Endothelial cell of umbilical vein (primary cell): ENCODE results near the gene GPR119. TPM values are rescaled to one million over a fixed set of nuclear protein-coding genes. Genes with fewer than 3 reads are reported as not detected.

Experiments used
- BruUV-seq: library from RNA; stranded (reverse); fragments of 400-500 nt; replicated peaks from 2 replicates; lab custom pipeline; 2021; lab: Mats Ljungman, UMichigan
- CTCF ChIA-PET: fragments of 300-600, 350-600 bp; sonication (Branson Sonifier 250); formaldehyde crosslinking; loops from one replicate; lab custom pipeline; 2021; ENCODE audit warnings: antibody characterized with exemption, inconsistent platforms; lab: Charles Lee
- POLR2A ChIA-PET: fragments of 300-600, 350-600 bp; sonication (Branson Sonifier 250); formaldehyde crosslinking; loops from one replicate; lab custom pipeline; 2021; ENCODE audit warnings: antibody characterized with exemption, inconsistent platforms; lab: Charles Lee
- DNase-seq: peaks from one replicate; pipeline ENCODE4 v3.0.0-alpha.2; 2011; ENCODE audit warnings: low read depth, low spot score
- FAIRE-seq: peaks from 2 replicates; lab custom pipeline; 2011; peaks lifted over from hg19 to GRCh38; lab: Jason Lieb, UNC
- H2AFZ ChIP-seq: 2 replicates; pipeline ENCODE4 v1.6.0; 2012; ENCODE audit warnings: low read depth, low read length, control low read depth, inconsistent platforms
- H3K27ac ChIP-seq: 2 replicates; pipeline ENCODE4 v1.5.1; 2011; ENCODE audit warnings: low read depth, mild to moderate bottlenecking, control low read depth, low read length, moderate library complexity; ENCODE audit not compliant: insufficient read depth
- H3K27me3 ChIP-seq, 2 experiments: 2 replicates each; pipeline versions ENCODE4 v1.6.0 to v1.6.1; 2011; ENCODE audit warnings: low read length in 2 of 2, mixed read lengths in 1 of 2; ENCODE audit not compliant: control insufficient read depth in 2 of 2, insufficient read depth in 2 of 2
- H3K36me3 ChIP-seq, 2 experiments: 2 replicates in 1 of 2; 3 replicates in 1 of 2; pipeline ENCODE4 v1.5.1; 2011; ENCODE audit warnings: low read length in 2 of 2, mild to moderate bottlenecking in 1 of 2, moderate library complexity in 1 of 2; ENCODE audit not compliant: control insufficient read depth in 2 of 2, insufficient read depth in 2 of 2; ENCODE audit errors: extremely low read depth in 1 of 2
- H3K4me1 ChIP-seq: 3 replicates; pipeline ENCODE4 v1.5.1; 2011; ENCODE audit warnings: mild to moderate bottlenecking, low read length; ENCODE audit not compliant: control insufficient read depth, insufficient read depth; ENCODE audit errors: extremely low read depth
- H3K4me2 ChIP-seq: 2 replicates; pipeline ENCODE4 v1.6.1; 2011; ENCODE audit warnings: low read length, control low read depth, mixed read lengths; ENCODE audit not compliant: insufficient read depth
- H3K4me3 ChIP-seq, 3 experiments: fragments of 200-600 bp in 1 of 3; sonication (generic), shearing (Covaris generic) in 1 of 3; replicated peaks in 1 of 3; 2 replicates each; pipeline ENCODE4 v1.5.1; 2011 to 2016; ENCODE audit warnings: control low read depth in 3 of 3, low read length in 3 of 3, mild to moderate bottlenecking in 2 of 3, inconsistent platforms in 1 of 3, low read depth in 1 of 3, moderate library complexity in 1 of 3; ENCODE audit not compliant: insufficient read depth in 1 of 3
- H3K79me2 ChIP-seq: 2 replicates; pipeline ENCODE4 v1.6.0; 2012; ENCODE audit warnings: low read length, inconsistent platforms; ENCODE audit not compliant: control insufficient read depth, insufficient read depth
- H3K9ac ChIP-seq: replicated peaks from 2 replicates; pipeline ENCODE3; 2011; ENCODE audit warnings: low read length, control low read depth; ENCODE audit not compliant: insufficient read depth; ENCODE audit errors: extremely low read depth
- H3K9me1 ChIP-seq: replicated peaks from 3 replicates; pipeline ENCODE4 v1.6.0; 2011; ENCODE audit warnings: mild to moderate bottlenecking, low read length; ENCODE audit not compliant: control insufficient read depth, insufficient read depth; ENCODE audit errors: extremely low read depth
- H3K9me3 ChIP-seq: replicated peaks from 2 replicates; pipeline ENCODE4 v1.5.1; 2012; ENCODE audit warnings: low read length, inconsistent platforms; ENCODE audit not compliant: control insufficient read depth, insufficient read depth
- H4K20me1 ChIP-seq: replicated peaks from 2 replicates; pipeline ENCODE3; 2011; ENCODE audit warnings: mild to moderate bottlenecking, low read length; ENCODE audit not compliant: control insufficient read depth, insufficient read depth; ENCODE audit errors: extremely low read depth
- CTCF ChIP-seq, 2 donors: IDR thresholded peaks; 1 replicate in 1 of 2; 2 replicates in 1 of 2; pipeline ENCODE4 v1.5.1; 2011; ENCODE audit warnings: low read length in 2 of 2, mild to moderate bottlenecking in 2 of 2, moderate library complexity in 2 of 2, control low read depth in 1 of 2, inconsistent platforms in 1 of 2, low read depth in 1 of 2; ENCODE audit not compliant: insufficient read depth in 1 of 2; ENCODE audit errors: extremely low read depth in 1 of 2
- EZH2 ChIP-seq: IDR thresholded peaks from 2 replicates; pipeline ENCODE4 v1.6.1; 2012; ENCODE audit warnings: borderline replicate concordance, low read depth, mild to moderate bottlenecking, moderate library complexity, low read length, inconsistent platforms; ENCODE audit not compliant: severe bottlenecking
- GATA2 ChIP-seq: IDR thresholded peaks from 2 replicates; pipeline ENCODE4 v1.7.0; 2011; ENCODE audit warnings: low read depth, mild to moderate bottlenecking, moderate library complexity, mixed read lengths, low read length; ENCODE audit not compliant: insufficient read length, insufficient read depth
- JUN ChIP-seq: IDR thresholded peaks from 2 replicates; pipeline ENCODE4 v1.6.1; 2011; ENCODE audit warnings: borderline replicate concordance, low read depth; ENCODE audit not compliant: insufficient read length, insufficient read depth
- MAX ChIP-seq: IDR thresholded peaks from 2 replicates; pipeline ENCODE4 v1.6.1; 2011; ENCODE audit not compliant: insufficient read depth, insufficient read length
- MYC ChIP-seq: IDR thresholded peaks from one replicate; pipeline ENCODE4 v1.6.1; 2011; ENCODE audit warnings: mild to moderate bottlenecking, low read depth, low read length
- POLR2A ChIP-seq: IDR thresholded peaks from 2 replicates; pipeline ENCODE4 v1.6.1; 2012; ENCODE audit warnings: low read depth, mild to moderate bottlenecking, control low read depth, low read length
- POLR2AphosphoS5 ChIP-seq: IDR thresholded peaks from 2 replicates; pipeline ENCODE4 v1.6.1; 2012; ENCODE audit warnings: low read depth, mild to moderate bottlenecking, control low read depth, low read length, moderate library complexity; ENCODE audit not compliant: insufficient read depth
- dilution Hi-C: fragments of 300-500 bp; cut with MboI; formaldehyde crosslinking; loops from one replicate; pipeline ENCODE4 v1.15.0; 2019; ENCODE audit warnings: low sequenced_read_pairs; ENCODE audit not compliant: extremely low pct_ligation_motif_present
- intact Hi-C: fragments of 100-400 bp; cut with micrococcal nuclease; formaldehyde crosslinking; loops from one replicate; pipeline ENCODE4 v1.10.0; 2022
- polyA plus RNA-seq, 4 experiments: library from polyadenylated mRNA; depleted of rRNA in 3 of 4; stranded (reverse) in 3 of 4; unstranded in 1 of 4; fragments of >200 nt; gene quantifications; 2 replicates each; pipeline versions ENCODE4 v1.2.1 to v1.2.3, GENCODE V29; 2011 to 2012; ENCODE audit warnings: missing spikeins in 1 of 4
- total RNA-seq: library from RNA; stranded (reverse); gene quantifications from 2 replicates; pipeline ENCODE4 v1.2.3, GENCODE V29; 2021

GPR119 gene
- total and polyA plus RNA-seq, 2 donors (not counting 3 experiments of a cell fraction or from before 2014, with no cell fraction given): not detected

GRCh38 chrX:130336531-130336930 lies 48.9 kb downstream of the GPR119 start:
- FAIRE-seq: no peak
- BruUV-seq: no TSS peak
- H3K9ac ChIP-seq: no peak overlapping the region
- H3K4me3 ChIP-seq: no peak overlapping the region
- H3K4me2 ChIP-seq: no peak overlapping the region
- ChIA-PET CTCF (no interaction called here), POLR2A (no interaction called here)
- no peaks in the 10 kb centered on the region for H4K20me1 ChIP-seq
- H3K27me3 ChIP-seq: no peaks in the 10 kb centered on the region
- TF ChIP-seq EZH2 (no peak), CTCF (IDR thresholded peaks at IDR 0.05; ENCODE audit: extremely low read depth in 1 of 2, insufficient read depth in 1 of 2, low read depth in 1 of 2, low read length in 2 of 2) (no peak), MAX (no peak), POLR2AphosphoS5 (no peak), MYC (no peak), GATA2 (no peak), JUN (no peak), POLR2A (no peak)
- H3K9me1 ChIP-seq: no peaks in the 10 kb centered on the region
- no peaks in the 10 kb centered on the region for H3K9me3 ChIP-seq
- no peak for DNase-seq
- no peaks in the 10 kb centered on the region for H3K4me1 ChIP-seq
- no peak overlapping the region for H3K27ac ChIP-seq
- dilution Hi-C loops: no loop called here
- no peaks in the 10 kb centered on the region for H3K79me2 ChIP-seq
- no peaks in the 10 kb centered on the region for H3K36me3 ChIP-seq
- intact Hi-C loops: loop anchor here (5.0 kb wide), 1 partner anchor 66 kb away; the partner anchor contains the start of gene RBMX2
- H2AFZ ChIP-seq: no peak overlapping the region

Other genes starting within 250 kb of the GPR119 start
- 29.7 and 30.6 TPM in 2 replicates for gene AIFM1, start 219.8 kb downstream of the GPR119 start, total RNA-seq
- 17.2 and 23.7 TPM in 2 replicates for gene AIFM1, start 219.8 kb downstream of the GPR119 start, polyA plus RNA-seq
- 0.91 and 1.4 TPM in 2 replicates for gene RAB33A, start 213.7 kb downstream of the GPR119 start, total RNA-seq
- gene RAB33A, start 213.7 kb downstream of the GPR119 start, polyA plus RNA-seq: 1.3 and 1.6 TPM in 2 replicates
- 7.3 and 7.7 TPM in 2 replicates for gene ZNF280C, start 116.8 kb downstream of the GPR119 start, total RNA-seq
- 2.5 and 3.2 TPM in 2 replicates for gene ZNF280C, start 116.8 kb downstream of the GPR119 start, polyA plus RNA-seq
- gene SLC25A14, start 45.8 kb downstream of the GPR119 start, total RNA-seq: 10.6 and 14.5 TPM in 2 replicates
- gene SLC25A14, start 45.8 kb downstream of the GPR119 start, polyA plus RNA-seq: 9.2 and 11.5 TPM in 2 replicates
- 21.1 and 21.9 TPM in 2 replicates for gene RBMX2, start 16.3 kb upstream of the GPR119 start, total RNA-seq
- gene RBMX2, start 16.3 kb upstream of the GPR119 start, polyA plus RNA-seq: 6.9 and 10.6 TPM in 2 replicates